Lower leg skin (tissue), 4 donors: ENCODE measurements around the gene ZNF740. TPM values are rescaled to one million over a fixed set of nuclear protein-coding genes. Genes with fewer than 3 reads are reported as not detected.

Source experiments
- DNase-seq, 2 donors: peaks; one replicate each; pipeline ENCODE4 v3.0.0-alpha.2; 2019; ENCODE audit warnings: low spot score in 2 of 2
- H3K4me3 ChIP-seq: fragments of 200-600 bp; sonication (generic); 2 replicates; pipeline ENCODE4 v1.5.1; 2017; ENCODE audit warnings: mild to moderate bottlenecking, low read depth; ENCODE audit not compliant: poor library complexity, severe bottlenecking
- CTCF ChIP-seq, 3 donors: fragments of 450-650 bp; IDR thresholded peaks; one replicate each; pipeline ENCODE4 v1.5.1; 2016; ENCODE audit warnings: antibody characterized with exemption in 3 of 3, mild to moderate bottlenecking in 3 of 3, moderate library complexity in 2 of 3
- POLR2A ChIP-seq, 2 donors: fragments of 450-650 bp; IDR thresholded peaks; one replicate each; pipeline ENCODE4 v1.6.1; 2016 to 2017; ENCODE audit warnings: antibody characterized with exemption in 2 of 2, mild to moderate bottlenecking in 1 of 2, moderate library complexity in 1 of 2
- WGBS, 2 donors: methylation state at CpG; one replicate each; pipeline ENCODE4 v1.1.5; 2018; 5-methylcytosine and 5-hydroxymethylcytosine counted together
- intact Hi-C: fragments of 100-400 bp; cut with DNase I; formaldehyde crosslinking; loops from one replicate; pipeline ENCODE4 v1.15.0; 2023; ENCODE audit warnings: low total_unique reads
- total RNA-seq, 4 donors: library from RNA; depleted of rRNA; stranded (reverse); fragments of >200 nt; gene quantifications; one replicate each; pipeline ENCODE4 v1.1.0, GENCODE V29; 2016

The ZNF740 gene
- total RNA-seq, 4 donors from 2014 or later: 6.1 to 12.1 (median 8.4) TPM

DNA sequence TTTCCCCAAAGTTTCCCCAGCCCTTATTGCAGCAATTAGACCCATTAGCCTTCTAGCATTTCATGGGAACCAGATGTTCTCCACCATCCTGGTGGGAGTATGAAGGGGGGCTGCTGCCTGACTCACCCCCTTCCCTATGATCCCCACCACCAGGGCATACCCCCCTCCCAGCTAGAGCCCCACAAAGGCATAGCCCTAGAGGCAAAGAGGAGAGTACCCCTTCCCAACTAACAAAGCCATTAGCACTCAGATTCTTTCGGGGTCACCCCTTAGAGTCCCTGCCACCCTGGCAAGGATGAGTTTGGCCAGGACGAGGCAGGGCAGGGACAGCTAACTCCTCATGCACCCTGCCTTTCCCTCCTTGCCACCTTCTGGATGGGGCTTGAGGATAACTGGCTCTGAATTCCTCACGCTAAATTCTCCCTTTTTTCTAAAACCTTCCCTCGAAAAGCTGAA lies 42.3 kb downstream of the ZNF740 start:
- TF ChIP-seq POLR2A (IDR thresholded peaks at IDR 0.05) (no peak), CTCF (IDR thresholded peaks at IDR 0.05) (no peak)
- intact Hi-C loops: no loop called here
- H3K4me3 ChIP-seq: no peak overlapping the region

DNA sequence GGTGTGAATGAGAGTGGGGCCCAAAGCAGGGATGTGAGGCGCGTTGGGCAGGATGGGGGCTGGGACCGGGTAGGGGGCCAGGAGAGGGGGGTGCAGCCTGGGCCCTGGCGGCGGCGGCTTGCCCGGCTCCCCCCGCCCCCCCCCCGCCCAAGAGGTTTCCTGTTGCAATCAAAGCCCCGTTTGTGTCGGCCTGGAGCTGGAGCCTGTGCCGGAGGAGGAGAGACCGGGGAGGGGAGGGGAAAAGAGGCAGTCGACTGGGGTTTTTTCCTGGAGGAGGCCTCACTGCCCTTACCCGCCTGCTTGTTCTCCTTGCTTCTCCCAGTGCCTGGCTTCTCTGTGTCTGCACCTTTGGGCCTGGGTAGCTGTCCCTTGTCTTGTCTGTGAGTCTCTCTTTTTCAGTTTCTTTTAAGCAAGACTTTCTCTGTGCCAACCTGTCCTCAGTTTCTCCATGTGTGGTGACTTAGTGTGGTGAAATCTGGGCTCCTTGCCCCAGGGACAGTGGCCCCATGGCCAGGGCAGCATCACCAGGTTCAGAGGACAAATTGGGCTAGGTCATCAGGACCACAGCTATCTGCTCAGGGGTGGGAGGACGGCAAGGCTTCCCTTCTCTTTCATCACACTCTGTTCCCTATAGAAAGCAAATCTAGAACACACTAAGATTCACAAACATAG lies 43.0 kb downstream of the ZNF740 start:
- no peak for TF ChIP-seq CTCF (IDR thresholded peaks at IDR 0.05)
- TF ChIP-seq POLR2A (IDR thresholded peaks at IDR 0.05): no peak
- intact Hi-C loops: no loop called here
- 7 to 11% methylated on average over 16 of the region's 16 CpGs for WGBS, 2 donors
- no peak for DNase-seq
- H3K4me3 ChIP-seq: no peak overlapping the region

More for the DNA sequence above, 42.3 kb downstream of the ZNF740 start:
- no peak for DNase-seq
- WGBS, 2 donors: 33 to 35% methylated on average over 4 of the region's 4 CpGs

- no peak for DNase-seq
- no peak overlapping the region for H3K4me3 ChIP-seq
- no peak for TF ChIP-seq POLR2A (IDR thresholded peaks at IDR 0.05)
- TF ChIP-seq CTCF (IDR thresholded peaks at IDR 0.05): no peak
- WGBS, 2 donors: 36 to 40% methylated on average over 11 of the region's 11 CpGs
- intact Hi-C loops: no loop called here
Observed at GRCh38 chr12:53224061-53224896, 43.8 kb downstream of the ZNF740 start.

- no peak for TF ChIP-seq CTCF (IDR thresholded peaks at IDR 0.05)
- no peak for TF ChIP-seq POLR2A (IDR thresholded peaks at IDR 0.05)
- intact Hi-C loops: no loop called here
- WGBS, 2 donors: 34 to 41% methylated on average over 10 of the region's 10 CpGs
- no peak for DNase-seq
- H3K4me3 ChIP-seq: no peak overlapping the region
Observed at GRCh38 chr12:53224897-53225634, 44.5 kb downstream of the ZNF740 start.

DNA sequence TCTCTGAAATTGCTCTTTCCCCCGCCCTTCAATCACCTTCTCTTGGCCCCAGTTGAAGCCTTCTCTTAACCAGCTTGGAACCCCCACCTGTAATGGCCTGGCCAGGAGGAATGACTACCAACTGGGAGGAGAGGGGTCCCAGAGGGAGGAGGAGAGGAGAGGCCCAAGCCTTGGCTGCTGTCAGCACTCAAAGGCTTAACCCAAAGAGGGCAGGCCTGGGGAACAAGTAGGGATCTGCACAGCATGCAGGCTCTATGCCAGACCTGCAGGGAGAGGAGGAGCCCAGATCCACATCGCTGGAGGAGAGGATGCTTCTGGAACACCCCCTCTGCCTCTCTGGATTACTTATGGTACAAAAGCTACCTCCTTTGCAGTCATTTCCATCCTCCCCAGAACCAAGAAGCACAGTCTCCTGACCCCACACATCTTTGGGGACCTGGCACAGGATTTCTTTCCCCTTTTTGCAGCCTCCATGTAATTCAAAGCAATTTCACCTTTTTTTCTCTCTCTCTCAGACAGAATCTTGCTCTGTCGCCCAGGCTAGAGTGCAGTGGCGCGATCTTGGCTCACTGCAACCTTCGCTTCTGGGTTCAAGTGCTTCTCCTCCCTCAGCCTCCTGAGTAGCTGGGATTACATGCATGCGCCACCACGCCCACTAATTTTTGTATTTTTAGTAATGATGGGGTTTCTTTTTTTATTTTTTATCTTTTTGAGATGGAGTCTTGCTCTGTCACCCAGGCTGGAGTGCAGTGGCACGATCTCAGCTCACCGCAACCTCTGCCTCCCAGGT lies 45.3 kb downstream of the ZNF740 start:
- TF ChIP-seq POLR2A (IDR thresholded peaks at IDR 0.05) (no peak), CTCF (IDR thresholded peaks at IDR 0.05) (no peak)
- WGBS, 2 donors: 56 to 57% methylated on average over 10 of the region's 10 CpGs
- intact Hi-C loops: no loop called here
- DNase-seq: no peak
- no peak overlapping the region for H3K4me3 ChIP-seq
